Adrenal gland (tissue), 5 donors: Measurements from ENCODE around the gene SKIC2.
"Not testable (repeated sequence)": the region's sequence is repeated elsewhere in the genome, so short reads cannot be mapped to it uniquely, and the experiment has no call there.

Experiments used
- POLR2A ChIP-seq, 2 donors: fragments of 450-650 bp; IDR thresholded peaks; one replicate each; pipeline ENCODE4 v1.6.1; 2017; ENCODE audit warnings: antibody characterized with exemption in 2 of 2, mild to moderate bottlenecking in 2 of 2, moderate library complexity in 1 of 2
- TF ChIP-seq, protein P1 (sequence below), 6 experiments: fragments of 450-650 bp in 4 of 6; fragments of 200-600 bp in 2 of 6; sonication (generic) in 1 of 6; IDR thresholded peaks; 1 replicate in 5 of 6; 2 replicates in 1 of 6; pipeline versions ENCODE4 v1.5.1 to v1.8.0; 2016 to 2021; ENCODE audit warnings: antibody characterized with exemption in 6 of 6, mild to moderate bottlenecking in 2 of 6, moderate library complexity in 1 of 6
- donor health status: DM: no; HTN: no; CAD: no.

- TF ChIP-seq, protein P1, sequence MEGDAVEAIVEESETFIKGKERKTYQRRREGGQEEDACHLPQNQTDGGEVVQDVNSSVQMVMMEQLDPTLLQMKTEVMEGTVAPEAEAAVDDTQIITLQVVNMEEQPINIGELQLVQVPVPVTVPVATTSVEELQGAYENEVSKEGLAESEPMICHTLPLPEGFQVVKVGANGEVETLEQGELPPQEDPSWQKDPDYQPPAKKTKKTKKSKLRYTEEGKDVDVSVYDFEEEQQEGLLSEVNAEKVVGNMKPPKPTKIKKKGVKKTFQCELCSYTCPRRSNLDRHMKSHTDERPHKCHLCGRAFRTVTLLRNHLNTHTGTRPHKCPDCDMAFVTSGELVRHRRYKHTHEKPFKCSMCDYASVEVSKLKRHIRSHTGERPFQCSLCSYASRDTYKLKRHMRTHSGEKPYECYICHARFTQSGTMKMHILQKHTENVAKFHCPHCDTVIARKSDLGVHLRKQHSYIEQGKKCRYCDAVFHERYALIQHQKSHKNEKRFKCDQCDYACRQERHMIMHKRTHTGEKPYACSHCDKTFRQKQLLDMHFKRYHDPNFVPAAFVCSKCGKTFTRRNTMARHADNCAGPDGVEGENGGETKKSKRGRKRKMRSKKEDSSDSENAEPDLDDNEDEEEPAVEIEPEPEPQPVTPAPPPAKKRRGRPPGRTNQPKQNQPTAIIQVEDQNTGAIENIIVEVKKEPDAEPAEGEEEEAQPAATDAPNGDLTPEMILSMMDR (IDR thresholded peaks at IDR 0.05) = not testable (repeated sequence)
- not testable (repeated sequence) for TF ChIP-seq POLR2A (IDR thresholded peaks at IDR 0.05)
Measured at GRCh38 chr6:32008037-32008436, 49.1 kb downstream of the SKIC2 start.
